ENCODE data around the gene RHOT2. TPM values are rescaled to one million over a fixed set of nuclear protein-coding genes. Genes with fewer than 3 reads are reported as not detected.

Gene RHOT2
- total RNA-seq, 1 donor: 34.5 TPM

DNA sequence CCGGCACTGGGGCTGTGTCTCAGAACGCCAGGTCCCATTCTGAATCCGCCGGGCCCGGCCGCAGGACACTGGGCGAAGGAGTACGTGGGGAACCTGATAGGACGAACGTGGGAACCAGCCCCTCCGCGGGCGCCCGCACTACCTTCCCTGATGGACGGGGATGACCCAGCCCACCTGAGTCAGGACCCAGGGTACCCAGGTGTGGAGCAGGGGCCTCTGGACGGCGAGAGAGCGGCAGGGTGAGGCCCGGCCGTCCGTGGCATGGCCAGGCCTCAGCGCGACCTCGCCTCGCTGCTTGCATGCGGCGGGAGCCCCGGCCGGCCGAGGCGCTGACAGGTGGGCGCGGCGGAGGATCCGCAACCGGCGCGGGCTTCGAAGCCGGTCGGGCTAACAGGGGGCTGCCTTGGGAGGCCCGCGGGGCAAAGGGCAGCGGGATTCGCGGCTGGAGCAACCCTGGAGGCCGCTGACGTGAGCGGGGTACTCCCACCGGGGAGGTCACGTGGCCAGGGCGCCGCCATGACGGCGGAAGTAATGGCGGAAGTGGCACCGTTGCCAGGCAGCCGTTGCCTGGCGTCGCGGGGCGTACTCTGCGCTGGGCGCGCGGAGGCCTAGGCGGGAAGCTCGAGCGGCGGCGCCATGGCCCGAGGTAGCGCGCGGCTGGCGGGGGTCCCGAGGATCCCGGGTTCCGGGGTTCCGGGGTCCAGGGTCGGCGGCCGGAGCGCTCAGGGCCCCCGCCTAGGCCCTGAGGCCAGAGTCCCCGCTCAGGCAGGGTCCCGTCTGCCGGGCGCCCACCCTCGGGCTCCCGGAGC, 18.9 kb upstream of the RHOT2 start, which contains the start of gene WDR90:
WDR90 (plus strand) TSS at position 585 of the 809 bp plus-strand sequence; CDS start at position 637, 52 bp downstream.
- TF ChIP-seq, protein P1, sequence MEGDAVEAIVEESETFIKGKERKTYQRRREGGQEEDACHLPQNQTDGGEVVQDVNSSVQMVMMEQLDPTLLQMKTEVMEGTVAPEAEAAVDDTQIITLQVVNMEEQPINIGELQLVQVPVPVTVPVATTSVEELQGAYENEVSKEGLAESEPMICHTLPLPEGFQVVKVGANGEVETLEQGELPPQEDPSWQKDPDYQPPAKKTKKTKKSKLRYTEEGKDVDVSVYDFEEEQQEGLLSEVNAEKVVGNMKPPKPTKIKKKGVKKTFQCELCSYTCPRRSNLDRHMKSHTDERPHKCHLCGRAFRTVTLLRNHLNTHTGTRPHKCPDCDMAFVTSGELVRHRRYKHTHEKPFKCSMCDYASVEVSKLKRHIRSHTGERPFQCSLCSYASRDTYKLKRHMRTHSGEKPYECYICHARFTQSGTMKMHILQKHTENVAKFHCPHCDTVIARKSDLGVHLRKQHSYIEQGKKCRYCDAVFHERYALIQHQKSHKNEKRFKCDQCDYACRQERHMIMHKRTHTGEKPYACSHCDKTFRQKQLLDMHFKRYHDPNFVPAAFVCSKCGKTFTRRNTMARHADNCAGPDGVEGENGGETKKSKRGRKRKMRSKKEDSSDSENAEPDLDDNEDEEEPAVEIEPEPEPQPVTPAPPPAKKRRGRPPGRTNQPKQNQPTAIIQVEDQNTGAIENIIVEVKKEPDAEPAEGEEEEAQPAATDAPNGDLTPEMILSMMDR (IDR thresholded peaks at IDR 0.05; ENCODE audit: insufficient read depth, low read length): no peak
- peak within 1 kb of the TSS; percentile 76 for H3K4me3 ChIP-seq (ENCODE audit: low read depth, low read length)
- DNase-seq (ENCODE audit: low read depth): peak; percentile 86

DNA sequence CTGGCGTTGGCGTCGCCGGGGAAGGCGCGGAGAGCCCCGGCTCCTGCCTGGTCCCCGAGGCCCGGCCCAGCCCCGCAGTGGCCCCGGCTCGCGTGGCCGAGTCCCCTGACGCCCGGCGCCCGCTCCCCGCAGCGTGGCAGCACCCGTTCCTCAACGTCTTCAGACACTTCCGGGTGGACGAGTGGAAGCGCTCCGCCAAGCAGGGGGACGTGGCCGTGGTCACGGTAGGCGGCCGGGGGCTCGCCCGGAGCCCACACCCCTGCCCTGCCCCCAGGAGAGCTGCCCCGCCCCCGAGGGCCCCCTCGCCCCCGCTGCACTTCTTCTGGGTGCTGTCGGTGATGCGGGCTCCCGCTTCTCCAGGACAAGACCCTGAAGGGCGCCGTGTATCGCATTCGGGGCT, 18.3 kb upstream of the RHOT2 start:
- H3K4me3 ChIP-seq (ENCODE audit: low read depth, low read length): peak overlapping the region; percentile 76
- DNase-seq (ENCODE audit: low read depth): no peak
- TF ChIP-seq, protein P1 (IDR thresholded peaks at IDR 0.05; ENCODE audit: insufficient read depth, low read length): no peak

DNA sequence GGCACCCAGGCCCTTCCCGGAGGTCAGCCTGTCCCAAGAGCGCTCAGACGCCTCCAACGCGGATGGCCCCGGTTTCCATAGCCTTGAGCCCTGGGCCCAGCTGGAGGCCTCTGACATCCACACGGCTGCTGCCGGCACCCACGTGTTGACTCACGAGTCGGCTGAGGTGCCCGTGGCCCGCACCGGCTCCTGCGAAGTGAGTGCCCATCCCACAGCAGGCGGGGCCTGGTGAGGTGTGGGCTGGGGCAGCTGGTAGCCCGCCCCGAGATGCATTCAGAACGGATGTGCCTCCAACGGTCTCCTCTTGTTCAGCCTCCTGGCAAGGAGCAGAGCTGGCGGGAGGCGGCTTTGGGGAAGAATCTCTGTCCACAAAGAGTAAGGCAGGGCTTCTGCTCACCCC, 16.1 kb upstream of the RHOT2 start:
- TF ChIP-seq, protein P1 (IDR thresholded peaks at IDR 0.05; ENCODE audit: insufficient read depth, low read length): no peak
- no peak overlapping the region for H3K4me3 ChIP-seq (ENCODE audit: low read depth, low read length)
- no peak for DNase-seq (ENCODE audit: low read depth)

DNA sequence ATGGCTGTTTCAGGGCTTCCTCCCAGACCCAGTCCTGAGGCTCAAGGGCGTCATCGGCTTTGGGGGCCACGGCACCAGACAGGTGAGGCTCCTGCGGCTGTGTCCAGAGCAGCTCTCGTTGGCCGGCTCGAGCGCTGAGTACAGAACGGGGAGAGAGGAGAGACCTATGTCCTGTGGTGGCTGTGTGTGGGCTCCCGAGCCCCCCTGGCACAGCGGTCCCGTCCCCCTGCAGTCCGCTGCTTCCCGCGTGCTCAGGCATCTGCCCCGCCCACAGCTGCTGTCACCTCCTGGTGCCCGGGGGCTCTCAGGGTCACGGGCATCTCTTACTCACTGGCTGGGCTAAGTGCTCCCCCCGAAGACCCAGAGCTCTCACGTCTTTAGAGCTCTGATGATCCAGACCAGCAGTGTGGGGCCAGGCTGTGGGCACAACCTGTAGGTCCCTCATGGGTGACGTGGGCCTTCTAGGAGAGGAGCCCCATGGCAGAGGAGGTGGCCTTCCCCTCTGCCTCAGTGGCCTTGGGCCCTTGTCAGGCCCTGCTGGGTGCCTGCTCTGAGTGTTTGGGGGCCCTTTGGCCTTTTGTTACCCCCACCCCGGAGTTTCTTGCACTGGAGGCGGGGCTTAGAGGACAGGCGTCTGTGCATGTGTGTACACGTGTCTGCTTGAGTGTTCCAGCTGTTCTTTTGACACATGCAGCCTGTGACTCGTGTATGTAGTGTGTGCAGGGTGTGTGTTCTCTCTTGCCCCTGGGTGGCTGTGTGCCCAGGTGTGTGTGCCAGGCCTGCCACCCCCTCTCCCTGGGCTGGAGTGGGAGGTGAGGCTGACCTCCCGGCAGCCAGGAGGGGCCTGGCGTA, 15.3 kb upstream of the RHOT2 start:
- DNase-seq (ENCODE audit: low read depth): no peak
- TF ChIP-seq, protein P1 (IDR thresholded peaks at IDR 0.05; ENCODE audit: insufficient read depth, low read length): no peak
- H3K4me3 ChIP-seq (ENCODE audit: low read depth, low read length): no peak overlapping the region

DNA sequence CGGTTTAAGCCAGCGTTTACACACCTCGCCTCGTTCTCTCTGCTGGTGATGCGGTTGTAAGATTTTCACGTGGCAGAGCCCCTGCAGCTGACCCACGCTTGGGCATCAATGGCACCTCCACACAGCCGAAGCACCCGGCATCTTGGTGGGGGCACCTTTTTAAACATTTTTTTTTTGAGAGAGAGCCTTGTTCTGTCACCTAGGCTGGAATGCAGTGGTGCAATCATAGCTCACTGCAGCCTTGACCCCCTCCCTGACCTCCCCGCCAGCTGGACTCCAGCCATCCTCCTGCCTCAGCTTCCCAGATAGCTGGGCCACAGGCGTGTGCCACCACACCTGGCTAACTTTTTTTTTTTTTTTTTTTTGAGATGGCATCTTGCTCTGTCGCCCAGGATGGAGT, 13.9 kb upstream of the RHOT2 start:
- no peak overlapping the region for H3K4me3 ChIP-seq (ENCODE audit: low read depth, low read length)
- no peak for DNase-seq (ENCODE audit: low read depth)
- TF ChIP-seq, protein P1 (IDR thresholded peaks at IDR 0.05; ENCODE audit: insufficient read depth, low read length): no peak

DNA sequence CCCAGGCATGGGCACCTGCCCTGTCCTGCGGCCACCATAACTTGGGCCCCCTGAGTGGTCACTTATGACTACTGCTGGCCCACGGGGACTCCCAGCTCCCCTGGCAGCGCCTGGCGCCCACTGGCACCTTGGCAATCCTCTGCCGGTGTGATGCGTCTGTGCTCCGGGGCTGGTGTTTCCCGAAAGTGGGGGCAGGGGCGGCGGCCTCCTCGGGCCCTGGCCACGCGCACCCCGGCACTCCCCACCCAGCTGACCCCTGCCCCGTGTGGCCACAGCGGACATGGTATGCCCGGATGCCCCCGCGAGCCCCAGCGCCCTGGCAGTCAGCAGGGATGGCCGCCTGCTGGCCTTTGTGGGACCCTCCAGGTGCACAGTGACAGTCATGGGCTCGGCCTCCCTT, 10.4 kb upstream of the RHOT2 start:
- H3K4me3 ChIP-seq (ENCODE audit: low read depth, low read length): no peak overlapping the region
- DNase-seq (ENCODE audit: low read depth): no peak
- TF ChIP-seq, protein P1 (IDR thresholded peaks at IDR 0.05; ENCODE audit: insufficient read depth, low read length): no peak
